HL-60 (cell line): Measurements from ENCODE around the gene SRR.
"Not testable (repeated sequence)": the region's sequence is repeated elsewhere in the genome, so short reads cannot be mapped to it uniquely, and the experiment has no call there.

Source experiments
- DNase-seq, 2 experiments: peaks; one replicate each; pipeline ENCODE4 v3.0.0-alpha.2; 2010 to 2020; ENCODE audit warnings: low read depth in 1 of 2, low spot score in 1 of 2
- H3K27ac ChIP-seq: fragments of 250-450 bp; sonication (Bioruptor Pico); replicated peaks from 2 replicates; pipeline ENCODE4 v1.5.1; 2020; ENCODE audit warnings: mild to moderate bottlenecking, moderate library complexity
- H3K27me3 ChIP-seq: fragments of 250-450 bp; sonication (Bioruptor Pico); 2 replicates; pipeline ENCODE4 v1.5.1; 2021; ENCODE audit warnings: mild to moderate bottlenecking, moderate library complexity; ENCODE audit not compliant: insufficient read depth, poor library complexity, severe bottlenecking
- H3K4me3 ChIP-seq: replicated peaks from 2 replicates; pipeline ENCODE4 v1.5.1; 2011; ENCODE audit warnings: mild to moderate bottlenecking, control low read depth, low read length; ENCODE audit not compliant: insufficient read depth
- GABPA ChIP-seq: IDR thresholded peaks from 2 replicates; pipeline ENCODE4 v1.6.1; 2012; ENCODE audit warnings: low read depth
- POLR2AphosphoS5 ChIP-seq: IDR thresholded peaks from 2 replicates; pipeline ENCODE4 v1.6.1; 2012; ENCODE audit warnings: low read depth
- SPI1 ChIP-seq: IDR thresholded peaks from 2 replicates; pipeline ENCODE4 v1.6.1; 2012; ENCODE audit warnings: low read depth, mild to moderate bottlenecking, borderline replicate concordance
- TF ChIP-seq, protein P1 (sequence below): IDR thresholded peaks from 2 replicates; pipeline ENCODE4 v1.6.1; 2012; ENCODE audit warnings: low read depth; ENCODE audit not compliant: insufficient replicate concordance
- TF ChIP-seq, protein P2 (sequence below): IDR thresholded peaks from one replicate; pipeline ENCODE4 v1.5.1; 2011; ENCODE audit warnings: low read length, control low read depth, inconsistent platforms; ENCODE audit not compliant: insufficient read depth

SRR gene

GRCh38 chr17:2309338-2310154 lies 5.8 kb downstream of the SRR start:
- DNase-seq = no peak
- Histone ChIP-seq H3K4me3 (no peak overlapping the region), H3K27ac (no peak overlapping the region), H3K27me3 (no peaks in the 10 kb centered on the region)
- TF ChIP-seq POLR2AphosphoS5 (no peak), GABPA (no peak), SPI1 (no peak)
- TF ChIP-seq, protein P1, sequence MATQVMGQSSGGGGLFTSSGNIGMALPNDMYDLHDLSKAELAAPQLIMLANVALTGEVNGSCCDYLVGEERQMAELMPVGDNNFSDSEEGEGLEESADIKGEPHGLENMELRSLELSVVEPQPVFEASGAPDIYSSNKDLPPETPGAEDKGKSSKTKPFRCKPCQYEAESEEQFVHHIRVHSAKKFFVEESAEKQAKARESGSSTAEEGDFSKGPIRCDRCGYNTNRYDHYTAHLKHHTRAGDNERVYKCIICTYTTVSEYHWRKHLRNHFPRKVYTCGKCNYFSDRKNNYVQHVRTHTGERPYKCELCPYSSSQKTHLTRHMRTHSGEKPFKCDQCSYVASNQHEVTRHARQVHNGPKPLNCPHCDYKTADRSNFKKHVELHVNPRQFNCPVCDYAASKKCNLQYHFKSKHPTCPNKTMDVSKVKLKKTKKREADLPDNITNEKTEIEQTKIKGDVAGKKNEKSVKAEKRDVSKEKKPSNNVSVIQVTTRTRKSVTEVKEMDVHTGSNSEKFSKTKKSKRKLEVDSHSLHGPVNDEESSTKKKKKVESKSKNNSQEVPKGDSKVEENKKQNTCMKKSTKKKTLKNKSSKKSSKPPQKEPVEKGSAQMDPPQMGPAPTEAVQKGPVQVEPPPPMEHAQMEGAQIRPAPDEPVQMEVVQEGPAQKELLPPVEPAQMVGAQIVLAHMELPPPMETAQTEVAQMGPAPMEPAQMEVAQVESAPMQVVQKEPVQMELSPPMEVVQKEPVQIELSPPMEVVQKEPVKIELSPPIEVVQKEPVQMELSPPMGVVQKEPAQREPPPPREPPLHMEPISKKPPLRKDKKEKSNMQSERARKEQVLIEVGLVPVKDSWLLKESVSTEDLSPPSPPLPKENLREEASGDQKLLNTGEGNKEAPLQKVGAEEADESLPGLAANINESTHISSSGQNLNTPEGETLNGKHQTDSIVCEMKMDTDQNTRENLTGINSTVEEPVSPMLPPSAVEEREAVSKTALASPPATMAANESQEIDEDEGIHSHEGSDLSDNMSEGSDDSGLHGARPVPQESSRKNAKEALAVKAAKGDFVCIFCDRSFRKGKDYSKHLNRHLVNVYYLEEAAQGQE = no peak
- TF ChIP-seq, protein P2, sequence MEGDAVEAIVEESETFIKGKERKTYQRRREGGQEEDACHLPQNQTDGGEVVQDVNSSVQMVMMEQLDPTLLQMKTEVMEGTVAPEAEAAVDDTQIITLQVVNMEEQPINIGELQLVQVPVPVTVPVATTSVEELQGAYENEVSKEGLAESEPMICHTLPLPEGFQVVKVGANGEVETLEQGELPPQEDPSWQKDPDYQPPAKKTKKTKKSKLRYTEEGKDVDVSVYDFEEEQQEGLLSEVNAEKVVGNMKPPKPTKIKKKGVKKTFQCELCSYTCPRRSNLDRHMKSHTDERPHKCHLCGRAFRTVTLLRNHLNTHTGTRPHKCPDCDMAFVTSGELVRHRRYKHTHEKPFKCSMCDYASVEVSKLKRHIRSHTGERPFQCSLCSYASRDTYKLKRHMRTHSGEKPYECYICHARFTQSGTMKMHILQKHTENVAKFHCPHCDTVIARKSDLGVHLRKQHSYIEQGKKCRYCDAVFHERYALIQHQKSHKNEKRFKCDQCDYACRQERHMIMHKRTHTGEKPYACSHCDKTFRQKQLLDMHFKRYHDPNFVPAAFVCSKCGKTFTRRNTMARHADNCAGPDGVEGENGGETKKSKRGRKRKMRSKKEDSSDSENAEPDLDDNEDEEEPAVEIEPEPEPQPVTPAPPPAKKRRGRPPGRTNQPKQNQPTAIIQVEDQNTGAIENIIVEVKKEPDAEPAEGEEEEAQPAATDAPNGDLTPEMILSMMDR = no peak

- DNase-seq = no peak
- Histone ChIP-seq H3K4me3 (no peak overlapping the region), H3K27me3 (no peaks in the 10 kb centered on the region), H3K27ac (no peak overlapping the region)
- TF ChIP-seq, protein P1 = no peak
- TF ChIP-seq POLR2AphosphoS5 = no peak
- no peak for TF ChIP-seq SPI1
- TF ChIP-seq GABPA = no peak
- TF ChIP-seq, protein P2 = no peak
Measured at GRCh38 chr17:2312736-2313135, 9.0 kb downstream of the SRR start.

DNA sequence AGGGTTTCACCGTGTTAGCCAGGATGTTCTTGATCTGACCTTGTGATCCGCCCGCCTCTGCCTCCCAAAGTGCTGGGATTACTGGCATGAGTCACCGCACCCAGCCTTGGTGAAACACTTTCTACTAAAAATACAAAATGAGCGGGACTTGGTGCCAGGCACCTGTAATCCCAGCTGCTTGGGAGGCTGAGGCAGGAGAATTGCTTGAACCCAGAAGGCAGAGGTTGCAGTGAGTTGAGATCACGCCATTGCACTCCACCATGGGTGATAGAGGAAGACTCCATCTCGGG lies 13.1 kb downstream of the SRR start:
- not testable (repeated sequence) for DNase-seq, H3K27me3 ChIP-seq, H3K27ac ChIP-seq, H3K4me3 ChIP-seq

DNA sequence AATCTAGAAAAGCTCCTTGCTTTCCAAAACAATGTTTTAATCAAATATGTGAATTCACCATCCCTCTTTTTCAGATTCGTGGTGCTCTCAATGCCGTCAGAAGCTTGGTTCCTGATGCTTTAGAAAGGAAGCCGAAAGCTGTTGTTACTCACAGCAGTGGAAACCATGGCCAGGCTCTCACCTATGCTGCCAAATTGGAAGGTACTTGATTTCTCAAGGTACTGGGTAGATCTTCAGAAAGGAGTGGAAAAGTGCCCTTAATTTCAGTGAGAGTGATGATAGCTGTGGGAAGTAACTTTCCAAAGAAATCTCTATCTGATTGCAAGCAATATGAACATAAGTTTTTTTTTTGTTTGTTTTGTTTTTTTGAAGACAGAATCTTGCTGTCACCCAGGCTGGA lies 14.0 kb downstream of the SRR start:
- TF ChIP-seq SPI1 (no peak), POLR2AphosphoS5 (no peak), GABPA (no peak)
- TF ChIP-seq, protein P2 = no peak
- TF ChIP-seq, protein P1 = no peak
- Histone ChIP-seq H3K27me3 (no peaks in the 10 kb centered on the region), H3K4me3 (no peak overlapping the region), H3K27ac (no peak overlapping the region)
- DNase-seq = no peak
